GM18951 (cell line): ENCODE results near the gene SV2B.

Source experiments
- POLR2A ChIP-seq: IDR thresholded peaks from 4 replicates; pipeline ENCODE4 v1.6.1; 2011; ENCODE audit warnings: mild to moderate bottlenecking; ENCODE audit not compliant: insufficient read length, insufficient read depth; ENCODE audit errors: extremely low read depth
- in situ Hi-C: fragments of 300-500 bp; cut with MboI; formaldehyde crosslinking; loops from one replicate; pipeline ENCODE4 v1.12.0; 2022; ENCODE audit warnings: low sequenced_read_pairs, mixed read lengths, inconsistent platforms; ENCODE audit not compliant: unreplicated experiment

Gene SV2B

GRCh38 chr15:91099995-91100813, at the start of gene SV2B:
Gene SV2B, plus strand, starts transcription at chr15:91100257. Its CDS starts 126,007 bp downstream, at chr15:91226264.
- in situ Hi-C loops: no loop called here
- TF ChIP-seq POLR2A: no peak

GRCh38 chr15:91051248-91051647, 48.8 kb upstream of the SV2B start:
- no peak for TF ChIP-seq POLR2A
- in situ Hi-C loops: no loop called here

GRCh38 chr15:91054816-91055215, 45.2 kb upstream of the SV2B start:
- TF ChIP-seq POLR2A: no peak
- in situ Hi-C loops: loop anchor here (5.0 kb wide), 1 partner anchor 167 kb away; no protein-coding TSS in a partner anchor

- in situ Hi-C loops: loop anchor here (5.0 kb wide), 1 partner anchor 167 kb away; no protein-coding TSS in a partner anchor
- TF ChIP-seq POLR2A: no peak
Observed at GRCh38 chr15:91055548-91056331, 44.3 kb upstream of the SV2B start.

GRCh38 chr15:91061230-91061629, 38.8 kb upstream of the SV2B start:
- no peak for TF ChIP-seq POLR2A
- in situ Hi-C loops: no loop called here

- in situ Hi-C loops: no loop called here
Observed at GRCh38 chr15:91061997-91062396, 38.1 kb upstream of the SV2B start.

GRCh38 chr15:91065505-91065904, 34.6 kb upstream of the SV2B start:
- in situ Hi-C loops: no loop called here
- TF ChIP-seq POLR2A: no peak

More at GRCh38 chr15:91061997-91062396, 38.1 kb upstream of the SV2B start:
- no peak for TF ChIP-seq POLR2A

GRCh38 chr15:91067036-91067435, 33.0 kb upstream of the SV2B start:
- no peak for TF ChIP-seq POLR2A
- in situ Hi-C loops: no loop called here

- in situ Hi-C loops: no loop called here
Observed at GRCh38 chr15:91068436-91068835, 31.6 kb upstream of the SV2B start.

GRCh38 chr15:91068966-91069365, 31.1 kb upstream of the SV2B start:
- TF ChIP-seq POLR2A: no peak
- in situ Hi-C loops: no loop called here

More at GRCh38 chr15:91068436-91068835, 31.6 kb upstream of the SV2B start:
- TF ChIP-seq POLR2A: no peak

GRCh38 chr15:91070872-91071271, 29.2 kb upstream of the SV2B start:
- in situ Hi-C loops: no loop called here
- TF ChIP-seq POLR2A: no peak

GRCh38 chr15:91072161-91072560, 27.9 kb upstream of the SV2B start:
- TF ChIP-seq POLR2A: no peak
- in situ Hi-C loops: no loop called here

- no peak for TF ChIP-seq POLR2A
- in situ Hi-C loops: no loop called here
Observed at GRCh38 chr15:91073077-91073476, 27.0 kb upstream of the SV2B start.
